Left kidney (tissue), 2 donors: ENCODE results near the gene GLRA3. TPM values are rescaled to one million over a fixed set of nuclear protein-coding genes. Genes with fewer than 3 reads are reported as not detected.
"Not testable (repeated sequence)": the region's sequence is repeated elsewhere in the genome, so short reads cannot be mapped to it uniquely, and the experiment has no call there.

Source experiments
- DNase-seq: peaks from one replicate; pipeline ENCODE4 v3.0.0-alpha.2; 2013
- polyA plus RNA-seq: library from polyadenylated mRNA; unstranded; fragments of 120-200 nt; gene quantifications from one replicate; pipeline ENCODE4 v1.2.1, GENCODE V29; 2013; ENCODE audit not compliant: insufficient read length

The GLRA3 gene
- polyA plus RNA-seq, 1 donor: not detected

- no peak for DNase-seq
Measured at GRCh38 chr4:174810834-174811233, 18.2 kb downstream of the GLRA3 start.

GRCh38 chr4:174808836-174809235, 20.2 kb downstream of the GLRA3 start:
- no peak for DNase-seq

- DNase-seq: no peak
Measured at GRCh38 chr4:174808119-174808518, 20.9 kb downstream of the GLRA3 start.

- DNase-seq: no peak
Measured at GRCh38 chr4:174805746-174806145, 23.3 kb downstream of the GLRA3 start.

- DNase-seq: no peak
Measured at GRCh38 chr4:174794543-174795094, 34.4 kb downstream of the GLRA3 start.

GRCh38 chr4:174789657-174790056, 39.4 kb downstream of the GLRA3 start:
- DNase-seq: no peak

GRCh38 chr4:174778274-174778986, 50.6 kb downstream of the GLRA3 start:
- DNase-seq: not testable (repeated sequence)

- DNase-seq: no peak
Measured at GRCh38 chr4:174775366-174775765, 53.7 kb downstream of the GLRA3 start.

- peak; percentile 33 for DNase-seq
Measured at GRCh38 chr4:174764105-174764729, 64.8 kb downstream of the GLRA3 start.

GRCh38 chr4:174763454-174764104, 65.5 kb downstream of the GLRA3 start:
- no peak for DNase-seq

GRCh38 chr4:174761451-174761850, 67.6 kb downstream of the GLRA3 start:
- no peak for DNase-seq

GRCh38 chr4:174757736-174758135, 71.3 kb downstream of the GLRA3 start:
- DNase-seq: no peak

GRCh38 chr4:174753021-174753420, 76.0 kb downstream of the GLRA3 start:
- no peak for DNase-seq

- DNase-seq: no peak
Measured at GRCh38 chr4:174752026-174752425, 77.0 kb downstream of the GLRA3 start.

- no peak for DNase-seq
Measured at GRCh38 chr4:174749091-174749490, 80.0 kb downstream of the GLRA3 start.

GRCh38 chr4:174746710-174747109, 82.3 kb downstream of the GLRA3 start:
- DNase-seq: no peak

GRCh38 chr4:174742561-174742960, 86.5 kb downstream of the GLRA3 start:
- no peak for DNase-seq

- no peak for DNase-seq
Measured at GRCh38 chr4:174739576-174739975, 89.5 kb downstream of the GLRA3 start.

- no peak for DNase-seq
Measured at GRCh38 chr4:174734181-174734580, 94.9 kb downstream of the GLRA3 start.

- DNase-seq: no peak
Measured at GRCh38 chr4:174717828-174718227, 111.2 kb downstream of the GLRA3 start.

GRCh38 chr4:174716986-174717770, 111.9 kb downstream of the GLRA3 start:
- peak; percentile 46 for DNase-seq
